GM15510 (cell line): ENCODE measurements around the gene NFIA.

Experiments used
- POLR2A ChIP-seq: IDR thresholded peaks from 3 replicates; pipeline ENCODE4 v1.6.1; 2011; ENCODE audit warnings: borderline replicate concordance; ENCODE audit not compliant: insufficient read length; ENCODE audit errors: extremely low read depth

The NFIA gene

GRCh38 chr1:61210435-61211154, 128.2 kb downstream of the NFIA start:
- TF ChIP-seq POLR2A, result no peak

GRCh38 chr1:61213245-61214011, 131.1 kb downstream of the NFIA start:
- no peak for TF ChIP-seq POLR2A

GRCh38 chr1:61215119-61215518, 132.8 kb downstream of the NFIA start:
- no peak for TF ChIP-seq POLR2A

DNA sequence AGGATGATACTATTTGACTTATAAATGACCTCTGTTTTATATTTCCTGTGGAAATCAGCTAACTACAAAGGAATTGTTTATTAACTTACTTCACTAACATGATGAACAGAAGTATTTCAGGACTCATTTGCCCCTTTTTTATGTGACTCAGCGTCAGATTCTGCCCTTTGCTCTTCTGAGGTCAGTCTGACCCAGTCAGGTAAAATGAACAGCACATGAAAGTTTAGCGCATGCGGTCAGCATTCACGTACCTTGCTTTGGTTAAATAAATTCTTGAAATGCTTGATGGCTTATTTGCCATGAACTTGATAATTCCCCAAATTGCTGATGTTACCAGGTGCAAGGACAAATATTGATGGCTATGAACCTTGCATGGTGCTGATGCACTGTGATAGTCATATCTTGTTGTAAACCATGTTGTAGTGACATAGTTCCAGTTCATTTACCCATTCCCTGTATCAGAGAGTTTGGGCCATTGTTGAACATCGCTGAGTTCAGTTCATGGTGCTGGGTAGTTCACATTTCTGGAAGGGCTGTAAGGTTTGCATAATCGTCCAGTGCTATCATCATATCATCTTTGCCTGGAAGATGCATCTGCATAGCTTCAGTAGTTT, 133.4 kb downstream of the NFIA start:
- TF ChIP-seq POLR2A, result no peak

- TF ChIP-seq POLR2A, result no peak
Measured at GRCh38 chr1:61220536-61220935, 138.2 kb downstream of the NFIA start.

DNA sequence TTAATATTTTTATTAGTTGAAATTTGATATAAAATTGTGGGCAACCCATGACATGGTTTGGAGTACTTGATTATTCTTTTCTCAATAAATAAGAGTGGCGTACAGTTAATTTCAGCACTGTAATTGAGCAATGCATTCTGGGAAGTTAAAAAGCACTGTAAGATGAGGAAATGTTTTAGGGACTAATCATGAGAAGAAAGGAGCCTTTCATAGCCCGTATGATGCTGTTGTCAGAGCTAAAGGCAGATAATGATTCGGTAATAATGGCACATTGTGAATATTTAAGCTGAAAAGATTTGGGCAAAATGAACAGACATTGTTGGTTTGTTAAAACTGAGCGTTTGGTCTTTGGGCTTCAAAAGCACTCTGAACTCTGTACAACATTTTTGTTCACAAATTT, 139.3 kb downstream of the NFIA start:
- TF ChIP-seq POLR2A, result no peak

DNA sequence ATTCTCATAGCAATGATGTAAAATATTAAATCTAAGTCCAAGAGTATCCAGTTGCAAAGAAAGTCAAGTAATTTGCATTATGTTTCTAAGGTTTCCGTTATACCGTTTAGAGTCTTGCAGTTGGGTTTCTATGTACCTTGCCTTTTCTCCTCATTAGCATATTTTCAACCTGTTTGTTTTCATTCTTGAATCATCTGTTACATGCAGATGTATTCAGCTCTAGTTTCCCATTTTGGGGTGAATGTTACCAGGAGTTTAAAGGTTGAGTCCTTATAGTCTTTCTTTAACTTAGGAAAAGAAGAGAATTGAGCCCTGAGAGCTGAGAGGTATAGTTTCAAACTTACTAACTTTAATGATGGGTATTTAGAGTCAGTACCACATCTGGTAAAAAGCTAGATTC, 139.9 kb downstream of the NFIA start:
- no peak for TF ChIP-seq POLR2A

GRCh38 chr1:61223140-61223539, 140.8 kb downstream of the NFIA start:
- no peak for TF ChIP-seq POLR2A

- no peak for TF ChIP-seq POLR2A
Measured at GRCh38 chr1:61224609-61225008, 142.2 kb downstream of the NFIA start.

- TF ChIP-seq POLR2A, result no peak
Measured at GRCh38 chr1:61225478-61225877, 143.1 kb downstream of the NFIA start.

GRCh38 chr1:61226791-61227567, 144.6 kb downstream of the NFIA start:
- no peak for TF ChIP-seq POLR2A

- no peak for TF ChIP-seq POLR2A
Measured at GRCh38 chr1:61227857-61228550, 145.6 kb downstream of the NFIA start.

DNA sequence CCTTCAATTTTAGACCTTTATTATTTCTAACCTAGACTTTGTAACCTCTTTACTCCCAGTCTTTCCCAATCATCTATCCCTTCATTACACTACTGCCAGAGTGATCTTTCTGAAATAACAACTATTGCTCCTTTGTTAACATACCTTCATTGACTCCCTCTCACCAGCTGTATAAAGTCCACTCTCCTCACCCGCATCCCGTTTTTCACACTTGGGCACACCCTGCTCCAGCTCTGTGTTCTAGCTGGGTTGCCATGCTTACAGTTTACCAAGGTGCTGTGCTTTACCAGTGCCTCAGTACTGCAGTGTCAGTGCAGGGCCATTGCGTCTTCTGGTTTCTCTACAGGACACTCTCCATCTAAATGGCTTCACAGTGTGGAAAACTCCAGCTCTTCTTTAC, 148.2 kb downstream of the NFIA start:
- no peak for TF ChIP-seq POLR2A

DNA sequence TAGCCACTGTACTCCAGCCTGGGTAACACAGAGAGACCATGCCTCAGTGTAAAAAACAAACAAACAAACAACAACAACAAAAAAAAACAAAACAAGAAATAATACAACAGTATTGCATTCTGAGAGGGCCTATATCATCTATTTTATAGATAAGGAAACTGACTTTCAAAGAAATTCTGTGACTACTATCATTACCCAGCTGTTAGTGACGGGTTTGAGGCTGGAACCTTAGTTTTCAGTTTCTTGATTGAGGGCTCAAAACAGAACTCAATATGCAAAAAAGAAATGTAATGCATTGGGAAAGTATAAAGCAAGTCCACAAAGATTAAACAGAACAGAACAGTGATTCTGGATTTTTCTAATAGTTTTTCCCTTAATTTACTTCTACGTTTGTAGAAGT, 149.4 kb downstream of the NFIA start:
- TF ChIP-seq POLR2A, result no peak

GRCh38 chr1:61233121-61233660, 150.8 kb downstream of the NFIA start:
- TF ChIP-seq POLR2A, result no peak

DNA sequence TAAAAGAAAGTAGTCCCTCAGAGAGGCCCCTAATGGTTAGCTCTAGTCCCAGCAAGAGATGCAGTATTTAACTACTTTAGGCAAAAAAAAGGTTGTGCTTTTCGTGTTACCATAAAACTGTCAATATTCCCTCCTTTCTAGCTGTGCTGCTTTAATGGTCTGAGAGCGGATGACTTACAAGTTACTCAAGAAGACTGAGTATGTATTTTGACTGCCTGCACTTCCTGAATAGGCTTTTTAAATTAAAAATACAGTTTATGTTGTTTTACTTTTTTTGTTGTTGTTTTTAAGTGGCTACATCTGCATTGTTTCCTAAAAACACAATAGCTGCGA, 152.2 kb downstream of the NFIA start:
- TF ChIP-seq POLR2A, result no peak
